HEK293 (cell line): ENCODE measurements around the gene SERTAD3.
A peak's percentile ranks its signal among the peaks of the same experiment; 100 is the strongest.

Experiments used
- CTCF ChIP-seq: fragments of 450-650 bp; formaldehyde crosslinking; IDR thresholded peaks from 2 replicates; pipeline ENCODE4 v1.5.1; 2016; ENCODE audit warnings: missing biosample characterization, missing genetic modification characterization
- HOXA7 ChIP-seq: sonication (generic); formaldehyde crosslinking; IDR thresholded peaks from 2 replicates; pipeline ENCODE4 v1.8.1; 2022; ENCODE audit warnings: missing genetic modification reagents, borderline replicate concordance
- KLF8 ChIP-seq: fragments of 450-650 bp; formaldehyde crosslinking; IDR thresholded peaks from 2 replicates; pipeline ENCODE4 v1.5.1; 2016; ENCODE audit warnings: missing biosample characterization, missing genetic modification characterization
- OVOL3 ChIP-seq: fragments of 450-650 bp; formaldehyde crosslinking; IDR thresholded peaks from 2 replicates; pipeline ENCODE4 v1.5.1; 2016; ENCODE audit warnings: missing biosample characterization, missing genetic modification characterization
- PRDM1 ChIP-seq: fragments of 450-650 bp; formaldehyde crosslinking; IDR thresholded peaks from 2 replicates; pipeline ENCODE4; 2016; ENCODE audit warnings: missing biosample characterization, missing genetic modification characterization
- SCRT2 ChIP-seq: fragments of 450-650 bp; formaldehyde crosslinking; IDR thresholded peaks from 2 replicates; pipeline ENCODE4 v1.5.1; 2016; ENCODE audit warnings: missing biosample characterization, missing genetic modification characterization
- SETDB1 ChIP-seq: IDR thresholded peaks from one replicate; pipeline ENCODE4 v1.6.1; 2017; ENCODE audit warnings: mild to moderate bottlenecking, low read length, moderate library complexity, mixed read lengths; ENCODE audit not compliant: insufficient read length
- TRIM28 ChIP-seq: IDR thresholded peaks from 2 replicates; pipeline ENCODE4 v1.6.1; 2011; ENCODE audit warnings: low read length, control low read depth, borderline replicate concordance
- YY1 ChIP-seq: fragments of 450-650 bp; formaldehyde crosslinking; IDR thresholded peaks from 2 replicates; pipeline ENCODE4 v1.5.1; 2018; ENCODE audit warnings: missing biosample characterization, missing genetic modification characterization
- YY2 ChIP-seq: fragments of 450-650 bp; formaldehyde crosslinking; IDR thresholded peaks from 2 replicates; pipeline ENCODE4 v1.5.1; 2016; ENCODE audit warnings: missing biosample characterization, missing genetic modification characterization
- ZEB2 ChIP-seq: fragments of 450-650 bp; formaldehyde crosslinking; IDR thresholded peaks from 2 replicates; pipeline ENCODE4 v1.5.1; 2016; ENCODE audit warnings: missing biosample characterization, missing genetic modification characterization
- ZFHX2 ChIP-seq: fragments of 450-650 bp; formaldehyde crosslinking; conservative IDR thresholded peaks from 2 replicates; pipeline ENCODE4 v1.5.1; 2016; ENCODE audit warnings: missing biosample characterization, missing genetic modification characterization
- ZNF114 ChIP-seq: fragments of 450-650 bp; formaldehyde crosslinking; IDR thresholded peaks from 2 replicates; pipeline ENCODE4 v1.5.0; 2017; ENCODE audit warnings: missing biosample characterization, missing genetic modification characterization
- ZNF132 ChIP-seq: fragments of 450-650 bp; formaldehyde crosslinking; IDR thresholded peaks from 2 replicates; pipeline ENCODE4 v1.5.1; 2017; ENCODE audit warnings: missing biosample characterization, missing genetic modification characterization, borderline replicate concordance
- ZNF138 ChIP-seq: fragments of 450-650 bp; formaldehyde crosslinking; IDR thresholded peaks from 2 replicates; pipeline ENCODE4 v1.5.1; 2016; ENCODE audit warnings: missing biosample characterization, missing genetic modification characterization, borderline replicate concordance
- ZNF169 ChIP-seq: fragments of 450-650 bp; formaldehyde crosslinking; IDR thresholded peaks from 2 replicates; pipeline ENCODE4 v1.5.1; 2016; ENCODE audit warnings: missing biosample characterization, missing genetic modification characterization
- ZNF175 ChIP-seq: fragments of 450-650 bp; formaldehyde crosslinking; IDR thresholded peaks from 2 replicates; pipeline ENCODE4 v1.5.1; 2016; ENCODE audit warnings: missing biosample characterization, missing genetic modification characterization
- ZNF19 ChIP-seq: fragments of 450-650 bp; formaldehyde crosslinking; IDR thresholded peaks from 2 replicates; pipeline ENCODE4; 2016; ENCODE audit warnings: missing biosample characterization, missing genetic modification characterization, low read depth
- ZNF248 ChIP-seq: fragments of 450-650 bp; formaldehyde crosslinking; IDR thresholded peaks from 2 replicates; pipeline ENCODE4 v1.5.1; 2017; ENCODE audit warnings: missing biosample characterization, missing genetic modification characterization
- ZNF26 ChIP-seq: fragments of 450-650 bp; formaldehyde crosslinking; IDR thresholded peaks from 2 replicates; pipeline ENCODE4 v1.5.1; 2016; ENCODE audit warnings: missing biosample characterization, missing genetic modification characterization
- ZNF292 ChIP-seq: fragments of 450-650 bp; formaldehyde crosslinking; IDR thresholded peaks from 2 replicates; pipeline ENCODE4 v1.5.1; 2016; ENCODE audit warnings: low read depth, missing biosample characterization, missing genetic modification characterization, borderline replicate concordance
- ZNF335 ChIP-seq: fragments of 450-650 bp; formaldehyde crosslinking; conservative IDR thresholded peaks from 2 replicates; pipeline ENCODE4 v1.5.1; 2016; ENCODE audit warnings: missing biosample characterization, missing genetic modification characterization
- ZNF391 ChIP-seq: fragments of 450-650 bp; formaldehyde crosslinking; IDR thresholded peaks from 2 replicates; pipeline ENCODE4 v1.5.1; 2016; ENCODE audit warnings: low read depth, missing biosample characterization, missing genetic modification characterization, borderline replicate concordance
- ZNF404 ChIP-seq: fragments of 450-650 bp; formaldehyde crosslinking; IDR thresholded peaks from 2 replicates; pipeline ENCODE4 v1.5.1; 2017; ENCODE audit warnings: missing biosample characterization, missing genetic modification characterization
- ZNF501 ChIP-seq: fragments of 450-650 bp; formaldehyde crosslinking; IDR thresholded peaks from 2 replicates; pipeline ENCODE4 v1.5.1; 2016; ENCODE audit warnings: missing biosample characterization, missing genetic modification characterization
- ZNF510 ChIP-seq: fragments of 450-650 bp; formaldehyde crosslinking; IDR thresholded peaks from 2 replicates; pipeline ENCODE4 v1.5.1; 2018; ENCODE audit warnings: mild to moderate bottlenecking, missing genetic modification characterization, missing biosample characterization; ENCODE audit not compliant: insufficient replicate concordance
- ZNF580 ChIP-seq: fragments of 450-650 bp; formaldehyde crosslinking; IDR thresholded peaks from 2 replicates; pipeline ENCODE4 v1.5.1; 2016; ENCODE audit warnings: missing biosample characterization, missing genetic modification characterization
- ZNF600 ChIP-seq: fragments of 450-650 bp; formaldehyde crosslinking; IDR thresholded peaks from 2 replicates; pipeline ENCODE4 v1.5.1; 2016; ENCODE audit warnings: missing biosample characterization, missing genetic modification characterization
- ZNF623 ChIP-seq: fragments of 450-650 bp; formaldehyde crosslinking; IDR thresholded peaks from 2 replicates; pipeline ENCODE4 v1.5.1; 2016; ENCODE audit warnings: missing biosample characterization, missing genetic modification characterization
- ZNF664 ChIP-seq: fragments of 450-650 bp; formaldehyde crosslinking; IDR thresholded peaks from 2 replicates; pipeline ENCODE4 v1.5.1; 2016; ENCODE audit warnings: missing biosample characterization, missing genetic modification characterization
- ZNF707 ChIP-seq: fragments of 450-650 bp; formaldehyde crosslinking; IDR thresholded peaks from 2 replicates; pipeline ENCODE4 v1.5.1; 2016; ENCODE audit warnings: missing biosample characterization, missing genetic modification characterization
- ZNF768 ChIP-seq: fragments of 450-650 bp; formaldehyde crosslinking; IDR thresholded peaks from 2 replicates; pipeline ENCODE4 v1.5.1; 2018; ENCODE audit warnings: missing biosample characterization, mild to moderate bottlenecking, missing genetic modification characterization
- ZNF785 ChIP-seq: fragments of 450-650 bp; formaldehyde crosslinking; IDR thresholded peaks from 2 replicates; pipeline ENCODE4 v1.5.1; 2016; ENCODE audit warnings: missing biosample characterization, missing genetic modification characterization
- ZNF837 ChIP-seq: fragments of 450-650 bp; formaldehyde crosslinking; IDR thresholded peaks from 2 replicates; pipeline ENCODE4 v1.5.1; 2016; ENCODE audit warnings: missing biosample characterization, missing genetic modification characterization
- ZNF843 ChIP-seq: fragments of 450-650 bp; formaldehyde crosslinking; IDR thresholded peaks from 2 replicates; pipeline ENCODE4 v1.5.1; 2016; ENCODE audit warnings: missing biosample characterization, missing genetic modification characterization
- TF ChIP-seq, protein P1 (sequence below): fragments of 450-650 bp; formaldehyde crosslinking; IDR thresholded peaks from 2 replicates; pipeline ENCODE4 v1.5.1; 2016; ENCODE audit warnings: missing biosample characterization, missing genetic modification characterization
- TF ChIP-seq, protein P2 (sequence below): fragments of 450-650 bp; formaldehyde crosslinking; optimal IDR thresholded peaks from 2 replicates; pipeline ENCODE3; 2016; ENCODE audit warnings: missing biosample characterization, mild to moderate bottlenecking, missing genetic modification characterization

Gene SERTAD3

GRCh38 chr19:40442328-40443130 is 1.6 kb downstream of the SERTAD3 start (continued):
- TF ChIP-seq ZNF707 (tag by site-specific recombination), result no peak
- no peak for TF ChIP-seq ZNF785 (tag by site-specific recombination)
- TF ChIP-seq ZNF843 (tag by site-specific recombination), result no peak
- TF ChIP-seq ZNF132 (tag by site-specific recombination), result no peak
- no peak for TF ChIP-seq ZNF114 (tag by site-specific recombination)
- no peak for TF ChIP-seq ZNF169 (tag by site-specific recombination)
- no peak for TF ChIP-seq ZNF292
- no peak for TF ChIP-seq KLF8 (tag by site-specific recombination)
- no peak for TF ChIP-seq ZNF837 (tag by site-specific recombination)
- no peak for TF ChIP-seq SETDB1
- no peak for TF ChIP-seq TRIM28
- TF ChIP-seq ZNF768 (tag by site-specific recombination), result no peak
- no peak for TF ChIP-seq YY2 (tag by site-specific recombination)
- TF ChIP-seq HOXA7 (CRISPR knock-in tag), result no peak
- TF ChIP-seq, protein P1, sequence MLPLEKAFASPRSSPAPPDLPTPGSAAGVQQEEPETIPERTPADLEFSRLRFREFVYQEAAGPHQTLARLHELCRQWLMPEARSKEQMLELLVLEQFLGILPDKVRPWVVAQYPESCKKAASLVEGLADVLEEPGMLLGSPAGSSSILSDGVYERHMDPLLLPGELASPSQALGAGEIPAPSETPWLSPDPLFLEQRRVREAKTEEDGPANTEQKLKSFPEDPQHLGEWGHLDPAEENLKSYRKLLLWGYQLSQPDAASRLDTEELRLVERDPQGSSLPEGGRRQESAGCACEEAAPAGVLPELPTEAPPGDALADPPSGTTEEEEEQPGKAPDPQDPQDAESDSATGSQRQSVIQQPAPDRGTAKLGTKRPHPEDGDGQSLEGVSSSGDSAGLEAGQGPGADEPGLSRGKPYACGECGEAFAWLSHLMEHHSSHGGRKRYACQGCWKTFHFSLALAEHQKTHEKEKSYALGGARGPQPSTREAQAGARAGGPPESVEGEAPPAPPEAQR (tag by site-specific recombination), result no peak; the same call in 1 of the 2 replicates
- peak; percentile 42 for TF ChIP-seq PRDM1 (tag by site-specific recombination)
- TF ChIP-seq ZNF138 (tag by site-specific recombination), result no peak
- peak; percentile 12; the same call in 1 of the 2 replicates for TF ChIP-seq ZNF501 (tag by site-specific recombination)
- no peak; the same call in 1 of the 2 replicates for TF ChIP-seq SCRT2 (tag by site-specific recombination)
- TF ChIP-seq ZNF26 (tag by site-specific recombination), result no peak
- no peak for TF ChIP-seq ZNF404 (tag by site-specific recombination)
- TF ChIP-seq ZNF248 (tag by site-specific recombination), result no peak
- TF ChIP-seq ZNF580 (tag by site-specific recombination), result no peak
- TF ChIP-seq ZEB2 (tag by site-specific recombination), result no peak
- TF ChIP-seq ZNF510 (tag by site-specific recombination), result no peak
- TF ChIP-seq, protein P2, sequence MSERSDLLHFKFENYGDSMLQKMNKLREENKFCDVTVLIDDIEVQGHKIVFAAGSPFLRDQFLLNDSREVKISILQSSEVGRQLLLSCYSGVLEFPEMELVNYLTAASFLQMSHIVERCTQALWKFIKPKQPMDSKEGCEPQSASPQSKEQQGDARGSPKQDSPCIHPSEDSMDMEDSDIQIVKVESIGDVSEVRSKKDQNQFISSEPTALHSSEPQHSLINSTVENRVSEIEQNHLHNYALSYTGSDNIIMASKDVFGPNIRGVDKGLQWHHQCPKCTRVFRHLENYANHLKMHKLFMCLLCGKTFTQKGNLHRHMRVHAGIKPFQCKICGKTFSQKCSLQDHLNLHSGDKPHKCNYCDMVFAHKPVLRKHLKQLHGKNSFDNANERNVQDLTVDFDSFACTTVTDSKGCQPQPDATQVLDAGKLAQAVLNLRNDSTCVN (tag by site-specific recombination), result no peak
- TF ChIP-seq ZFHX2 (tag by site-specific recombination), result peak; percentile 77
- no peak for TF ChIP-seq OVOL3 (tag by site-specific recombination)
- no peak for TF ChIP-seq ZNF19 (tag by site-specific recombination)
- peak; percentile 21; the same call in 1 of the 2 replicates for TF ChIP-seq ZNF623 (tag by site-specific recombination)
- peak; percentile 49; the same call in 1 of the 2 replicates for TF ChIP-seq ZNF335 (tag by site-specific recombination)
- peak; percentile 100 for TF ChIP-seq ZNF664 (tag by site-specific recombination)
- no peak for TF ChIP-seq YY1
- TF ChIP-seq ZNF600 (tag by site-specific recombination), result peak; percentile 34
- TF ChIP-seq ZNF175 (tag by site-specific recombination), result no peak
- no peak for TF ChIP-seq ZNF391 (tag by site-specific recombination)
- TF ChIP-seq CTCF (tag by site-specific recombination), result no peak
